Activated CD4-positive, alpha-beta T cell treated with anti-CD3 and anti-CD28 coated beads, Interleukin-2, amount 50 U/mL, for 48 hours (primary cell): ENCODE results near the gene GSG1L.
"Not testable (repeated sequence)": the region's sequence is repeated elsewhere in the genome, so short reads cannot be mapped to it uniquely, and the experiment has no call there.

Experiments used
- DNase-seq, 2 experiments: peaks; one replicate each; pipeline ENCODE4 v3.0.0-alpha.2; 2020

GSG1L gene

GRCh38 chr16:28011971-28012445, 51.5 kb downstream of the GSG1L start:
- no peak for DNase-seq

- no peak for DNase-seq
Observed at GRCh38 chr16:28011223-28011622, 52.3 kb downstream of the GSG1L start.

- DNase-seq = no peak
Observed at GRCh38 chr16:28010671-28011070, 52.8 kb downstream of the GSG1L start.

- no peak for DNase-seq
Observed at GRCh38 chr16:28009586-28010373, 53.7 kb downstream of the GSG1L start.

GRCh38 chr16:28003923-28004322, 59.6 kb downstream of the GSG1L start:
- DNase-seq = no peak

GRCh38 chr16:28003021-28003865, 60.3 kb downstream of the GSG1L start:
- no peak for DNase-seq

GRCh38 chr16:28001642-28002041, 61.9 kb downstream of the GSG1L start:
- DNase-seq = no peak

GRCh38 chr16:28001184-28001583, 62.3 kb downstream of the GSG1L start:
- no peak for DNase-seq

- DNase-seq = no peak
Observed at GRCh38 chr16:28000314-28001169, 63.0 kb downstream of the GSG1L start.

GRCh38 chr16:27999687-28000086, 63.8 kb downstream of the GSG1L start:
- no peak for DNase-seq

GRCh38 chr16:27995378-27995777, 68.1 kb downstream of the GSG1L start:
- DNase-seq = no peak

- no peak for DNase-seq
Observed at GRCh38 chr16:27994686-27995085, 68.8 kb downstream of the GSG1L start.

- no peak for DNase-seq
Observed at GRCh38 chr16:27993587-27993986, 69.9 kb downstream of the GSG1L start.

GRCh38 chr16:27991876-27992275, 71.6 kb downstream of the GSG1L start:
- no peak for DNase-seq

- DNase-seq = no peak
Observed at GRCh38 chr16:27985981-27986380, 77.5 kb downstream of the GSG1L start.

GRCh38 chr16:27984121-27984520, 79.4 kb downstream of the GSG1L start:
- no peak for DNase-seq

GRCh38 chr16:27983244-27983643, 80.3 kb downstream of the GSG1L start:
- no peak for DNase-seq

GRCh38 chr16:27982184-27982583, 81.3 kb downstream of the GSG1L start:
- DNase-seq = no peak

- DNase-seq = no peak
Observed at GRCh38 chr16:27980919-27981700, 82.4 kb downstream of the GSG1L start.

GRCh38 chr16:27980076-27980775, 83.3 kb downstream of the GSG1L start:
- no peak for DNase-seq

GRCh38 chr16:27979668-27980067, 83.8 kb downstream of the GSG1L start:
- not testable (repeated sequence) for DNase-seq

- DNase-seq = no peak
Observed at GRCh38 chr16:27978876-27979275, 84.6 kb downstream of the GSG1L start.
